Stomach (tissue), 9 donors: Measurements from ENCODE around the gene GYG1. TPM values are rescaled to one million over a fixed set of nuclear protein-coding genes. Genes with fewer than 3 reads are reported as not detected.

Experiments
- DNase-seq, 2 donors: peaks; one replicate each; pipeline versions ENCODE4 v3.0.0 to v3.0.0-alpha.2; 2013 to 2019
- H3K27ac ChIP-seq, 5 donors: fragments of 200-600 bp in 4 of 5; sonication (generic) in 4 of 5; one replicate each; pipeline ENCODE4 v1.5.1; 2013 to 2019; ENCODE audit warnings: mild to moderate bottlenecking in 1 of 5, moderate library complexity in 1 of 5
- H3K27me3 ChIP-seq, 3 donors: fragments of 200-600 bp; sonication (generic); one replicate each; pipeline ENCODE4 v1.5.1; 2017 to 2019; ENCODE audit warnings: mixed run types in 1 of 3
- H3K36me3 ChIP-seq, 4 donors: fragments of 200-600 bp; sonication (generic); 1 replicate in 3 of 4; 2 replicates in 1 of 4; pipeline ENCODE4 v1.5.1; 2016 to 2019
- H3K4me1 ChIP-seq, 4 donors: fragments of 200-600 bp; sonication (generic); one replicate each; pipeline ENCODE4 v1.5.1; 2016 to 2019
- H3K4me3 ChIP-seq, 4 donors: fragments of 200-600 bp; sonication (generic) in 3 of 4; one replicate each; pipeline ENCODE4 v1.5.1; 2016 to 2019; ENCODE audit warnings: mild to moderate bottlenecking in 1 of 4
- H3K9me3 ChIP-seq, 4 donors: fragments of 200-600 bp; sonication (generic); one replicate each; pipeline ENCODE4 v1.5.1; 2016 to 2019
- EP300 ChIP-seq: sonication (generic); formaldehyde crosslinking; IDR thresholded peaks from one replicate; pipeline ENCODE4 v1.6.1; 2017; ENCODE audit warnings: antibody characterized with exemption
- POLR2A ChIP-seq, 4 donors: fragments of 450-650 bp; IDR thresholded peaks; one replicate each; pipeline ENCODE4 v1.6.1; 2016; ENCODE audit warnings: antibody characterized with exemption in 4 of 4, control low read depth in 2 of 4, mild to moderate bottlenecking in 1 of 4, moderate library complexity in 1 of 4
- POLR2AphosphoS5 ChIP-seq, 3 donors: sonication (generic); formaldehyde crosslinking; IDR thresholded peaks; one replicate each; pipeline ENCODE4 v1.6.1; 2016; ENCODE audit warnings: antibody characterized with exemption in 3 of 3
- WGBS, 5 donors: extraction: QIAGEN DNeasy Blood & Tissue Kit in 3 of 5; methylation state at CpG; one replicate each; pipeline versions ENCODE4 v1.1.5 to v1.1.7; 2013 to 2018; 5-methylcytosine and 5-hydroxymethylcytosine counted together
- intact Hi-C: fragments of 100-400 bp; cut with DNase I; formaldehyde crosslinking; loops from one replicate; pipeline ENCODE4 v1.15.1; 2023; ENCODE audit warnings: low total_unique reads
- polyA plus RNA-seq, 3 donors: library from polyadenylated mRNA; stranded (reverse); fragments of 200-250 nt; gene quantifications; one replicate each; pipeline ENCODE4 v1.2.3, GENCODE V29; 2013
- total RNA-seq, 5 donors: library from RNA; depleted of rRNA; stranded (reverse); fragments of >200 nt; gene quantifications; one replicate each; pipeline versions ENCODE4 v1.1.0 to v1.2.3, GENCODE V29; 2014 to 2016
- TF ChIP-seq, protein P1 (sequence below), 7 experiments: fragments of 450-650 bp in 4 of 7; fragments of 200-600 bp in 3 of 7; sonication (generic) in 3 of 7; IDR thresholded peaks; one replicate each; pipeline ENCODE4 v1.5.1; 2016 to 2019; ENCODE audit warnings: antibody characterized with exemption in 7 of 7, control low read depth in 2 of 7, mild to moderate bottlenecking in 1 of 7
- donor health status: healthy with polysubstance abuse.
- donor health status: Bipolar disorder and iron deficiency.
- donor health status: healthy.

Gene GYG1
- total and polyA plus RNA-seq, 8 donors: 4.9 to 169 (median 38.1) TPM

- H3K27me3 ChIP-seq: no peaks in the 10 kb centered on the region
- no peak for DNase-seq
- peaks cover 0 to 7% (median 4%) of the 10 kb centered on the region in 4 donors for H3K4me1 ChIP-seq
- no peaks in the 10 kb centered on the region for H3K36me3 ChIP-seq
- no peak overlapping the region for H3K4me3 ChIP-seq
- WGBS, 5 donors: 76 to 82% (median 80%) methylated on average over 8 of the region's 8 CpGs
- no peak overlapping the region for H3K27ac ChIP-seq
- intact Hi-C loops: loop anchor here (5.0 kb wide), 1 partner anchor 87 kb away; no protein-coding TSS in a partner anchor
- no peaks in the 10 kb centered on the region for H3K9me3 ChIP-seq
- no peak for TF ChIP-seq POLR2AphosphoS5 (IDR thresholded peaks at IDR 0.05)
- TF ChIP-seq EP300: no peak
These were observed 42.3 kb upstream of the GYG1 start for GRCh38 chr3:148948913-148949657.

GRCh38 chr3:148950806-148951205, 40.5 kb upstream of the GYG1 start:
- H3K36me3 ChIP-seq: no peaks in the 10 kb centered on the region
- TF ChIP-seq, protein P1, sequence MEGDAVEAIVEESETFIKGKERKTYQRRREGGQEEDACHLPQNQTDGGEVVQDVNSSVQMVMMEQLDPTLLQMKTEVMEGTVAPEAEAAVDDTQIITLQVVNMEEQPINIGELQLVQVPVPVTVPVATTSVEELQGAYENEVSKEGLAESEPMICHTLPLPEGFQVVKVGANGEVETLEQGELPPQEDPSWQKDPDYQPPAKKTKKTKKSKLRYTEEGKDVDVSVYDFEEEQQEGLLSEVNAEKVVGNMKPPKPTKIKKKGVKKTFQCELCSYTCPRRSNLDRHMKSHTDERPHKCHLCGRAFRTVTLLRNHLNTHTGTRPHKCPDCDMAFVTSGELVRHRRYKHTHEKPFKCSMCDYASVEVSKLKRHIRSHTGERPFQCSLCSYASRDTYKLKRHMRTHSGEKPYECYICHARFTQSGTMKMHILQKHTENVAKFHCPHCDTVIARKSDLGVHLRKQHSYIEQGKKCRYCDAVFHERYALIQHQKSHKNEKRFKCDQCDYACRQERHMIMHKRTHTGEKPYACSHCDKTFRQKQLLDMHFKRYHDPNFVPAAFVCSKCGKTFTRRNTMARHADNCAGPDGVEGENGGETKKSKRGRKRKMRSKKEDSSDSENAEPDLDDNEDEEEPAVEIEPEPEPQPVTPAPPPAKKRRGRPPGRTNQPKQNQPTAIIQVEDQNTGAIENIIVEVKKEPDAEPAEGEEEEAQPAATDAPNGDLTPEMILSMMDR (IDR thresholded peaks at IDR 0.05): peak in 1 of 7 experiments; percentile 15
- TF ChIP-seq EP300: no peak
- H3K4me1 ChIP-seq: peaks cover 0 to 10% (median 4%) of the 10 kb centered on the region in 4 donors
- peak overlapping the region in 3 of 5 donors; percentile 5 to 68 (median 13) for H3K27ac ChIP-seq
- H3K9me3 ChIP-seq: no peaks in the 10 kb centered on the region
- 33 to 87% (median 66%) methylated on average over 1 of the region's 1 CpG for WGBS, 5 donors
- intact Hi-C loops: loop anchor here (10.0 kb wide), 1 partner anchor 324 kb away; no protein-coding TSS in a partner anchor
- H3K4me3 ChIP-seq: no peak overlapping the region
- no peaks in the 10 kb centered on the region for H3K27me3 ChIP-seq
- DNase-seq: no peak

GRCh38 chr3:148951599-148952361, 39.6 kb upstream of the GYG1 start:
- intact Hi-C loops: loop anchor here (10.0 kb wide), 1 partner anchor 323 kb away; no protein-coding TSS in a partner anchor
- Histone ChIP-seq H3K9me3 (no peaks in the 10 kb centered on the region), H3K27ac (peak overlapping the region in 2 of 5 donors; percentile 5 to 68), H3K4me1 (peaks cover 0 to 19% (median 4%) of the 10 kb centered on the region in 4 donors), H3K36me3 (no peaks in the 10 kb centered on the region), H3K4me3 (no peak overlapping the region), H3K27me3 (no peaks in the 10 kb centered on the region)
- WGBS, 5 donors: 56 to 64% (median 60%) methylated on average over 4 of the region's 4 CpGs
- TF ChIP-seq EP300 (no peak), POLR2AphosphoS5 (IDR thresholded peaks at IDR 0.05) (peak in 1 of 3 donors; percentile 25)
- no peak for DNase-seq

DNA sequence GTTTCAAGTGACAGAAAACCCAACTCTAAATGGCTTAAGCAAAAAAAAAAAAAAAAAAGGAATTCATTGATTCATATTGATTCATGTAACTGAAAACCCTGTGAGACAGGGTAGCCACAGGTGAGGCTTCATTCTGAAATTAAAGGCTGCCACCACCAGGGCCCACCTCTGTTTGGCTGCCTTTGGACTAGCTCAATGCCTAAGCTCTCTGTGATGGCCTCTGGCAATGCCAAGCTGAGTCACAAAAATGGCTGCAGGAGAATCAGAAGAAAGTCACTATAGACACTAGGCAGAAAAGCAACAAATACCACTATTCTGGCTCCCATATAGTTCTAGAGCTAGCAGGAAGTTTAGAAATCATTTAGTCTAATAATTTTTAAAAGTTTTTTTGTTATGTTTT, 38.2 kb upstream of the GYG1 start:
- intact Hi-C loops: loop anchor here (10.0 kb wide), 1 partner anchor 322 kb away; no protein-coding TSS in a partner anchor
- Histone ChIP-seq H3K4me1 (peaks cover 0 to 20% (median 5%) of the 10 kb centered on the region in 4 donors), H3K9me3 (no peaks in the 10 kb centered on the region), H3K27me3 (no peaks in the 10 kb centered on the region), H3K27ac (peak overlapping the region in 1 of 5 donors; percentile 89), H3K36me3 (no peaks in the 10 kb centered on the region), H3K4me3 (no peak overlapping the region)
- DNase-seq: no peak
- TF ChIP-seq EP300 (no peak), POLR2AphosphoS5 (IDR thresholded peaks at IDR 0.05) (no peak), POLR2A (IDR thresholded peaks at IDR 0.05) (no peak)
- TF ChIP-seq, protein P1 (IDR thresholded peaks at IDR 0.05): no peak

- peak overlapping the region in 4 of 5 donors; percentile 47 to 89 (median 50) for H3K27ac ChIP-seq
These were observed 36.4 kb upstream of the GYG1 start for GRCh38 chr3:148954981-148955380.

More at GRCh38 chr3:148954981-148955380, 36.4 kb upstream of the GYG1 start:
- no peak overlapping the region for H3K4me3 ChIP-seq
- intact Hi-C loops: loop anchor here (10.0 kb wide), 1 partner anchor 320 kb away; no protein-coding TSS in a partner anchor
- no peaks in the 10 kb centered on the region for H3K9me3 ChIP-seq
- no peaks in the 10 kb centered on the region for H3K36me3 ChIP-seq
- no peak for DNase-seq
- TF ChIP-seq POLR2AphosphoS5 (IDR thresholded peaks at IDR 0.05) (no peak), POLR2A (IDR thresholded peaks at IDR 0.05) (no peak), EP300 (no peak)
- TF ChIP-seq, protein P1 (IDR thresholded peaks at IDR 0.05): no peak
- no peaks in the 10 kb centered on the region for H3K27me3 ChIP-seq
- peaks cover 0 to 20% (median 5%) of the 10 kb centered on the region in 4 donors for H3K4me1 ChIP-seq
- WGBS, 5 donors: 67 to 69% (median 67%) methylated on average over 4 of the region's 4 CpGs
